CD14-positive monocyte (primary cell): Measurements from ENCODE around the gene IST1. TPM values are rescaled to one million over a fixed set of nuclear protein-coding genes. Genes with fewer than 3 reads are reported as not detected.
A peak's percentile ranks its signal among the peaks of the same experiment; 100 is the strongest.

Source experiments
- DNase-seq, 3 donors: peaks; one replicate each; pipeline ENCODE4 v3.0.0-alpha.2; 2011 to 2022
- H2AFZ ChIP-seq: 2 replicates; pipeline ENCODE4 v1.6.0; 2012; ENCODE audit warnings: mild to moderate bottlenecking, low read depth, low read length, inconsistent platforms; ENCODE audit not compliant: insufficient read depth, poor library complexity, severe bottlenecking
- H3K27ac ChIP-seq, 2 donors: 1 replicate in 1 of 2; 2 replicates in 1 of 2; pipeline ENCODE4 v1.5.1; 2012 to 2013; ENCODE audit warnings: low read length in 2 of 2, control low read depth in 1 of 2, inconsistent platforms in 1 of 2, low read depth in 1 of 2, mild to moderate bottlenecking in 1 of 2
- H3K27me3 ChIP-seq, 2 donors: one replicate each; pipeline versions ENCODE4 v1.6.0 to v1.6.1; 2011 to 2013; ENCODE audit warnings: low read length in 2 of 2; ENCODE audit not compliant: control insufficient read depth in 2 of 2, insufficient read depth in 2 of 2
- H3K36me3 ChIP-seq, 2 donors: replicated peaks in 1 of 2; 1 replicate in 1 of 2; 2 replicates in 1 of 2; pipeline versions ENCODE4 v1.5.1 to v1.6.1; 2012 to 2013; ENCODE audit warnings: low read length in 2 of 2, control low read depth in 1 of 2, inconsistent platforms in 1 of 2, mild to moderate bottlenecking in 1 of 2; ENCODE audit not compliant: insufficient read depth in 2 of 2, control insufficient read depth in 1 of 2
- H3K4me1 ChIP-seq, 2 donors: 1 replicate in 1 of 2; 2 replicates in 1 of 2; pipeline versions ENCODE4 v1.5.1 to v1.6.1; 2012 to 2013; ENCODE audit warnings: low read length in 2 of 2, control low read depth in 1 of 2, inconsistent platforms in 1 of 2, mild to moderate bottlenecking in 1 of 2, moderate library complexity in 1 of 2; ENCODE audit not compliant: insufficient read depth in 2 of 2, control insufficient read depth in 1 of 2
- H3K4me2 ChIP-seq: replicated peaks from 2 replicates; pipeline ENCODE3; 2012; ENCODE audit warnings: low read length, moderate library complexity, mild to moderate bottlenecking; ENCODE audit not compliant: poor library complexity, severe bottlenecking; ENCODE audit errors: extremely low read depth
- H3K4me3 ChIP-seq, 3 experiments: fragments of 200-600 bp in 1 of 3; sonication (generic) in 1 of 3; replicated peaks in 1 of 3; 1 replicate in 2 of 3; 2 replicates in 1 of 3; pipeline ENCODE4 v1.5.1; 2011 to 2013; ENCODE audit warnings: low read length in 3 of 3, mild to moderate bottlenecking in 3 of 3, control low read depth in 2 of 3, low read depth in 2 of 3, inconsistent platforms in 1 of 3, moderate library complexity in 1 of 3
- H3K79me2 ChIP-seq: 2 replicates; pipeline ENCODE4 v1.6.0; 2012; ENCODE audit warnings: mild to moderate bottlenecking, control low read depth, inconsistent platforms, low read length, moderate library complexity; ENCODE audit not compliant: insufficient read depth
- H3K9ac ChIP-seq: 2 replicates; pipeline ENCODE4 v1.6.0; 2017; ENCODE audit warnings: low read length, mild to moderate bottlenecking; ENCODE audit not compliant: insufficient read depth, poor library complexity, severe bottlenecking
- H3K9me3 ChIP-seq, 2 donors: replicated peaks in 1 of 2; 1 replicate in 1 of 2; 2 replicates in 1 of 2; pipeline versions ENCODE4 v1.5.1 to v1.6.1; 2012 to 2013; ENCODE audit warnings: low read length in 2 of 2, control low read depth in 1 of 2; ENCODE audit not compliant: control insufficient read depth in 1 of 2, insufficient read depth in 1 of 2
- H4K20me1 ChIP-seq: 2 replicates; pipeline ENCODE4 v1.6.0; 2012; ENCODE audit warnings: mild to moderate bottlenecking, low read length, control low read depth, moderate library complexity; ENCODE audit not compliant: insufficient read depth
- H3K27ac Mint-ChIP-seq, 7 donors: one replicate each; pipeline ENCODE4 v1.8.0; 2020; ENCODE audit warnings: mild to moderate bottlenecking in 7 of 7, mixed read lengths in 7 of 7, moderate library complexity in 6 of 7, inconsistent platforms in 2 of 7
- H3K27me3 Mint-ChIP-seq, 3 donors: one replicate each; pipeline ENCODE4 v1.8.0; 2021 to 2022; ENCODE audit warnings: low read depth in 3 of 3, mild to moderate bottlenecking in 3 of 3, mixed read lengths in 3 of 3, moderate library complexity in 3 of 3, inconsistent platforms in 1 of 3
- H3K36me3 Mint-ChIP-seq, 2 donors: one replicate each; pipeline ENCODE4 v1.8.0; 2020; ENCODE audit warnings: mixed read lengths in 2 of 2, inconsistent platforms in 1 of 2, mild to moderate bottlenecking in 1 of 2
- H3K4me1 Mint-ChIP-seq: one replicate; pipeline ENCODE4 v1.8.0; 2020; ENCODE audit warnings: mild to moderate bottlenecking, mixed read lengths
- H3K4me3 Mint-ChIP-seq, 2 donors: one replicate each; pipeline ENCODE4 v1.8.0; 2020; ENCODE audit warnings: mild to moderate bottlenecking in 2 of 2, mixed read lengths in 2 of 2, moderate library complexity in 1 of 2
- H3K9me3 Mint-ChIP-seq, 7 donors: one replicate each; pipeline ENCODE4 v1.8.0; 2020 to 2022; ENCODE audit warnings: mixed read lengths in 7 of 7, mild to moderate bottlenecking in 6 of 7, moderate library complexity in 6 of 7, inconsistent platforms in 2 of 7
- WGBS: methylation state at CpG from one replicate; pipeline ENCODE4 v1.1.5; 2013; ENCODE audit warnings: missing lambda C conversion rate; ENCODE audit not compliant: insufficient coverage; 5-methylcytosine and 5-hydroxymethylcytosine counted together
- intact Hi-C, 2 donors: fragments of 100-400 bp; cut with micrococcal nuclease; formaldehyde crosslinking; loops; one replicate each; pipeline versions ENCODE4 v1.15.0 to v1.15.1; 2023
- polyA plus RNA-seq, 3 donors: library from polyadenylated mRNA; depleted of rRNA in 1 of 3; unstranded in 2 of 3; stranded (reverse) in 1 of 3; fragments of 300-500 nt in 2 of 3; fragments of >200 nt in 1 of 3; fragmentation: Illumina TruSeq in 2 of 3; gene quantifications; 1 replicate in 2 of 3; 2 replicates in 1 of 3; pipeline ENCODE4 v1.2.3, GENCODE V29; 2012 to 2021
- TF ChIP-seq, protein P1 (sequence below): fragments of 200-600 bp; IDR thresholded peaks from one replicate; pipeline ENCODE4 v1.8.0; 2022; ENCODE audit warnings: antibody characterized with exemption, mild to moderate bottlenecking

Gene IST1
- polyA plus RNA-seq, 3 donors = 81.3 to 233 (median 102) TPM

DNA sequence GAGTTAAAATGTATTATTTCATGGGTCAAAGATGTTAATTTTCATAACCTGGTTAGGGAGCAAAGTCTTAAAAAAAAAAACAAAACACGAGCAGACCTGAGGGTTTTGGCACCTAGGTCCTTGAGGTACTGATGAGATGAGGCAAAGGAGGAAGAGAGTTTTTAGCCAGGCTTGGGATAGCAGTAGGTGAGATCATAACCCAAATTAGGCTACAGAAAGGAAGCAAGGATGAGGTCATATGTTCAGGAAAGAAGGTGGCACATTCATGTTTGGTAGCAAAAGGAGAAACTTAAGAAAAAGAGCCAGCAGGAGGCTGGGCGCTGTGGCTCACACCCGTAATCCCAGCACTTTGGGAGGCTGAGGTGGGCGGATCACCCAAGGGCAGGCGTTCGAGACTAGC is 46.7 kb upstream of the IST1 start:
- peaks cover 13 to 21% of the 10 kb centered on the region in 2 donors for H3K4me1 ChIP-seq
- TF ChIP-seq, protein P1, sequence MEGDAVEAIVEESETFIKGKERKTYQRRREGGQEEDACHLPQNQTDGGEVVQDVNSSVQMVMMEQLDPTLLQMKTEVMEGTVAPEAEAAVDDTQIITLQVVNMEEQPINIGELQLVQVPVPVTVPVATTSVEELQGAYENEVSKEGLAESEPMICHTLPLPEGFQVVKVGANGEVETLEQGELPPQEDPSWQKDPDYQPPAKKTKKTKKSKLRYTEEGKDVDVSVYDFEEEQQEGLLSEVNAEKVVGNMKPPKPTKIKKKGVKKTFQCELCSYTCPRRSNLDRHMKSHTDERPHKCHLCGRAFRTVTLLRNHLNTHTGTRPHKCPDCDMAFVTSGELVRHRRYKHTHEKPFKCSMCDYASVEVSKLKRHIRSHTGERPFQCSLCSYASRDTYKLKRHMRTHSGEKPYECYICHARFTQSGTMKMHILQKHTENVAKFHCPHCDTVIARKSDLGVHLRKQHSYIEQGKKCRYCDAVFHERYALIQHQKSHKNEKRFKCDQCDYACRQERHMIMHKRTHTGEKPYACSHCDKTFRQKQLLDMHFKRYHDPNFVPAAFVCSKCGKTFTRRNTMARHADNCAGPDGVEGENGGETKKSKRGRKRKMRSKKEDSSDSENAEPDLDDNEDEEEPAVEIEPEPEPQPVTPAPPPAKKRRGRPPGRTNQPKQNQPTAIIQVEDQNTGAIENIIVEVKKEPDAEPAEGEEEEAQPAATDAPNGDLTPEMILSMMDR = no peak
- no peaks in the 10 kb centered on the region for H3K9me3 ChIP-seq
- Mint-ChIP-seq H3K9me3 (no peaks in the 10 kb centered on the region), H3K36me3 (peaks cover 55 to 63% of the 10 kb centered on the region in 2 donors), H3K27ac (peak overlapping the region in 3 of 7 donors; percentile 9 to 51 (median 34)), H3K27me3 (peaks cover 0 to 2% (median 0%) of the 10 kb centered on the region in 3 donors), H3K4me3 (no peak overlapping the region), H3K4me1 (peaks cover 22% of the 10 kb centered on the region)
- intact Hi-C loops = loop anchor here (5.0 kb wide), 4 partner anchors 34 to 121 kb away; partner anchors contain the start of genes IST1 (in 1 of the 2) and ZNF821 (in 1 of the 2)
- no peak for DNase-seq
- WGBS = 100% methylated on average over 1 of the region's 6 CpGs
- H3K9ac ChIP-seq = no peak overlapping the region
- no peak overlapping the region for H3K4me2 ChIP-seq
- H3K27me3 ChIP-seq = no peaks in the 10 kb centered on the region
- no peak overlapping the region for H2AFZ ChIP-seq
- H3K27ac ChIP-seq = no peak overlapping the region
- H3K79me2 ChIP-seq = peaks cover 38% of the 10 kb centered on the region
- peaks cover 54 to 61% of the 10 kb centered on the region in 2 donors for H3K36me3 ChIP-seq
- H4K20me1 ChIP-seq = peaks cover 27% of the 10 kb centered on the region
- no peak overlapping the region for H3K4me3 ChIP-seq

DNA sequence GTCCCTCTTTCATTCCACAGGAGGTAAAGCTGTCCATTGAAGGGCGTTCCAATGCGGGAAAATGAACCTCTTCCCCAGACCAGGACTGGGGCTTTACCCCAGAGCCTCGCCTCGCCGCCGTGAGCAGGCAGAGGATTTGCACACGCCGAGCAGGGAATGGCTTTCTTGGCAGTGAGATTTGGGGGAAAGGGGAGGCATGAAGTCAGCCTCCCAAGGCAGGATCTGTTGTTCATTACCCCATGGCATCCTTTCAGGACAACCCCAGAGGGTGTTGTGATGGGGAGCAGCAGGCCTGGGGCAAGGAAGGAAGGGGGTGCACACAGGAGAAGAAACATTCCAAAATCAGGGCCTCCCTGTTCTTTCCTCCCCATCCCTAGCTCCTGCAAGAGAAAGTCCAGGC is 43.6 kb upstream of the IST1 start:
- Histone ChIP-seq H2AFZ (no peak overlapping the region), H3K4me2 (no peak overlapping the region), H3K27me3 (no peaks in the 10 kb centered on the region), H3K27ac (peak overlapping the region in 1 of 2 donors; percentile 36), H3K36me3 (peaks cover 71 to 92% of the 10 kb centered on the region in 2 donors), H3K9ac (no peak overlapping the region), H3K4me1 (peaks cover 4 to 9% of the 10 kb centered on the region in 2 donors), H3K79me2 (peaks cover 40% of the 10 kb centered on the region), H3K9me3 (no peaks in the 10 kb centered on the region), H3K4me3 (no peak overlapping the region), H4K20me1 (peaks cover 57% of the 10 kb centered on the region)
- H3K9me3 Mint-ChIP-seq = no peaks in the 10 kb centered on the region
- H3K4me1 Mint-ChIP-seq = peaks cover 18% of the 10 kb centered on the region
- H3K4me3 Mint-ChIP-seq = no peak overlapping the region
- peak overlapping the region in 4 of 7 donors; percentile 8 to 55 (median 18) for H3K27ac Mint-ChIP-seq
- WGBS = 97% methylated on average over 4 of the region's 8 CpGs
- TF ChIP-seq, protein P1 = no peak
- no peak for DNase-seq
- no peaks in the 10 kb centered on the region for H3K27me3 Mint-ChIP-seq
- intact Hi-C loops = no loop called here
- peaks cover 71 to 82% of the 10 kb centered on the region in 2 donors for H3K36me3 Mint-ChIP-seq
